HEK293 (cell line): ENCODE results near the gene GALNT1.

ENCODE experiments used
- SCRT1 ChIP-seq: fragments of 450-650 bp; formaldehyde crosslinking; IDR thresholded peaks from 2 replicates; pipeline ENCODE4 v1.5.1; 2016; ENCODE audit warnings: missing biosample characterization, missing genetic modification characterization, borderline replicate concordance
- ZNF155 ChIP-seq: fragments of 450-650 bp; formaldehyde crosslinking; IDR thresholded peaks from 2 replicates; pipeline ENCODE4 v1.5.1; 2016; ENCODE audit warnings: missing biosample characterization, missing genetic modification characterization
- ZNF664 ChIP-seq: fragments of 450-650 bp; formaldehyde crosslinking; IDR thresholded peaks from 2 replicates; pipeline ENCODE4 v1.5.1; 2016; ENCODE audit warnings: missing biosample characterization, missing genetic modification characterization
- ZNF747 ChIP-seq: fragments of 450-650 bp; formaldehyde crosslinking; IDR thresholded peaks from 2 replicates; pipeline ENCODE4 v1.5.1; 2016; ENCODE audit warnings: missing biosample characterization, missing genetic modification characterization
- ZNF776 ChIP-seq: fragments of 450-650 bp; formaldehyde crosslinking; IDR thresholded peaks from 2 replicates; pipeline ENCODE4 v1.5.0; 2017; ENCODE audit warnings: missing biosample characterization, missing genetic modification characterization, borderline replicate concordance
- TF ChIP-seq, protein P1 (sequence below): fragments of 450-650 bp; IDR thresholded peaks from 2 replicates; pipeline ENCODE4 v1.5.1; 2018; ENCODE audit warnings: missing biosample characterization, mild to moderate bottlenecking, missing genetic modification characterization
- TF ChIP-seq, protein P2 (sequence below): fragments of 450-650 bp; formaldehyde crosslinking; IDR thresholded peaks from 2 replicates; pipeline ENCODE4 v1.5.1; 2016; ENCODE audit warnings: missing biosample characterization, missing genetic modification characterization
- TF ChIP-seq, protein P3 (sequence below): fragments of 450-650 bp; formaldehyde crosslinking; IDR thresholded peaks from 2 replicates; pipeline ENCODE4 v1.5.1; 2016; ENCODE audit warnings: missing biosample characterization, missing genetic modification characterization
- TF ChIP-seq, protein P4 (sequence below): fragments of 450-650 bp; formaldehyde crosslinking; IDR thresholded peaks from 2 replicates; pipeline ENCODE4 v1.5.1; 2016; ENCODE audit warnings: missing biosample characterization, missing genetic modification characterization

DNA sequence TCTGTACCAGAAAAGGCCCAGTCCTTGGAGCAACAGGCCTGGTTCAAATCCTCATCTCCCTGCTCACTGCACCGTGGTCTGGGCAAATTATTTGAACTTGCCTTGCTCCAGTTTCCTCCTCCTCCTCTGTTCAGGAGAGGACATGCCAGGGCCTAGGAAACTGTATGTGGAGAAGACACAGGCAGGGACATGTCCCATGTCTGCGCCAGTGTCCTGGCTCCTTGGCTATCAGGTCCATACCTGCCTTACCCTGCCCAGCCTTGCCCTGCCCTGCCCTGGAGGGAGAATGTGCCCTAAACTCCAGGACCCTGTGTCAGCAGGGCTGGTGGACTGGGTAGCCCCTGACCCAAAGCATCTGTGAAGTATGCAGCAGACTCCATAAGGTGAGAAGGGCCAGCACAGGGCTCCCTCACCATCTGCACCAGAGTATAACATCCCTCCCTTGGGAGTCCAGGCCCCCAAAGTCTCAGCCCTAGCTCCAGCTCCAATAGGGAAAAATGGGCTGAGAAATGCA, 165.3 kb downstream of the GALNT1 start:
- TF ChIP-seq, protein P1, sequence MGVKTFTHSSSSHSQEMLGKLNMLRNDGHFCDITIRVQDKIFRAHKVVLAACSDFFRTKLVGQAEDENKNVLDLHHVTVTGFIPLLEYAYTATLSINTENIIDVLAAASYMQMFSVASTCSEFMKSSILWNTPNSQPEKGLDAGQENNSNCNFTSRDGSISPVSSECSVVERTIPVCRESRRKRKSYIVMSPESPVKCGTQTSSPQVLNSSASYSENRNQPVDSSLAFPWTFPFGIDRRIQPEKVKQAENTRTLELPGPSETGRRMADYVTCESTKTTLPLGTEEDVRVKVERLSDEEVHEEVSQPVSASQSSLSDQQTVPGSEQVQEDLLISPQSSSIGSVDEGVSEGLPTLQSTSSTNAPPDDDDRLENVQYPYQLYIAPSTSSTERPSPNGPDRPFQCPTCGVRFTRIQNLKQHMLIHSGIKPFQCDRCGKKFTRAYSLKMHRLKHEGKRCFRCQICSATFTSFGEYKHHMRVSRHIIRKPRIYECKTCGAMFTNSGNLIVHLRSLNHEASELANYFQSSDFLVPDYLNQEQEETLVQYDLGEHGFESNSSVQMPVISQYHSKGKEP: no peak
- TF ChIP-seq, protein P2, sequence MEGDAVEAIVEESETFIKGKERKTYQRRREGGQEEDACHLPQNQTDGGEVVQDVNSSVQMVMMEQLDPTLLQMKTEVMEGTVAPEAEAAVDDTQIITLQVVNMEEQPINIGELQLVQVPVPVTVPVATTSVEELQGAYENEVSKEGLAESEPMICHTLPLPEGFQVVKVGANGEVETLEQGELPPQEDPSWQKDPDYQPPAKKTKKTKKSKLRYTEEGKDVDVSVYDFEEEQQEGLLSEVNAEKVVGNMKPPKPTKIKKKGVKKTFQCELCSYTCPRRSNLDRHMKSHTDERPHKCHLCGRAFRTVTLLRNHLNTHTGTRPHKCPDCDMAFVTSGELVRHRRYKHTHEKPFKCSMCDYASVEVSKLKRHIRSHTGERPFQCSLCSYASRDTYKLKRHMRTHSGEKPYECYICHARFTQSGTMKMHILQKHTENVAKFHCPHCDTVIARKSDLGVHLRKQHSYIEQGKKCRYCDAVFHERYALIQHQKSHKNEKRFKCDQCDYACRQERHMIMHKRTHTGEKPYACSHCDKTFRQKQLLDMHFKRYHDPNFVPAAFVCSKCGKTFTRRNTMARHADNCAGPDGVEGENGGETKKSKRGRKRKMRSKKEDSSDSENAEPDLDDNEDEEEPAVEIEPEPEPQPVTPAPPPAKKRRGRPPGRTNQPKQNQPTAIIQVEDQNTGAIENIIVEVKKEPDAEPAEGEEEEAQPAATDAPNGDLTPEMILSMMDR (tag by site-specific recombination): no peak
- TF ChIP-seq ZNF776 (tag by site-specific recombination) (no peak), ZNF155 (no peak), ZNF747 (tag by site-specific recombination) (no peak), ZNF664 (tag by site-specific recombination) (no peak), SCRT1 (tag by site-specific recombination) (no peak)
- TF ChIP-seq, protein P3, sequence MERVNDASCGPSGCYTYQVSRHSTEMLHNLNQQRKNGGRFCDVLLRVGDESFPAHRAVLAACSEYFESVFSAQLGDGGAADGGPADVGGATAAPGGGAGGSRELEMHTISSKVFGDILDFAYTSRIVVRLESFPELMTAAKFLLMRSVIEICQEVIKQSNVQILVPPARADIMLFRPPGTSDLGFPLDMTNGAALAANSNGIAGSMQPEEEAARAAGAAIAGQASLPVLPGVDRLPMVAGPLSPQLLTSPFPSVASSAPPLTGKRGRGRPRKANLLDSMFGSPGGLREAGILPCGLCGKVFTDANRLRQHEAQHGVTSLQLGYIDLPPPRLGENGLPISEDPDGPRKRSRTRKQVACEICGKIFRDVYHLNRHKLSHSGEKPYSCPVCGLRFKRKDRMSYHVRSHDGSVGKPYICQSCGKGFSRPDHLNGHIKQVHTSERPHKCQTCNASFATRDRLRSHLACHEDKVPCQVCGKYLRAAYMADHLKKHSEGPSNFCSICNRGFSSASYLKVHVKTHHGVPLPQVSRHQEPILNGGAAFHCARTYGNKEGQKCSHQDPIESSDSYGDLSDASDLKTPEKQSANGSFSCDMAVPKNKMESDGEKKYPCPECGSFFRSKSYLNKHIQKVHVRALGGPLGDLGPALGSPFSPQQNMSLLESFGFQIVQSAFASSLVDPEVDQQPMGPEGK (tag by site-specific recombination): no peak
- TF ChIP-seq, protein P4, sequence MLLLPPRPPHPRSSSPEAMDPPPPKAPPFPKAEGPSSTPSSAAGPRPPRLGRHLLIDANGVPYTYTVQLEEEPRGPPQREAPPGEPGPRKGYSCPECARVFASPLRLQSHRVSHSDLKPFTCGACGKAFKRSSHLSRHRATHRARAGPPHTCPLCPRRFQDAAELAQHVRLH (tag by site-specific recombination): no peak
